KMS-11 (cell line): ENCODE data around the gene KCNA3.

Source experiments
- H2AFZ ChIP-seq: fragments of 200-600 bp; sonication (generic); 2 replicates; pipeline ENCODE4 v1.6.1; 2016; ENCODE audit warnings: antibody characterized with exemption, mixed run types, low read depth
- H3K27ac ChIP-seq: fragments of 200-600 bp; sonication (generic); 2 replicates; pipeline ENCODE4 v1.6.1; 2016; ENCODE audit warnings: mild to moderate bottlenecking, mixed run types
- H3K27me3 ChIP-seq: fragments of 200-600 bp; sonication (generic); 2 replicates; pipeline ENCODE4 v1.6.1; 2017; ENCODE audit warnings: mild to moderate bottlenecking, low read depth, mixed run types, moderate library complexity; ENCODE audit not compliant: insufficient read depth
- H3K36me3 ChIP-seq: fragments of 200-600 bp; sonication (generic); 2 replicates; pipeline ENCODE4 v1.6.1; 2017; ENCODE audit warnings: mild to moderate bottlenecking, mixed run types; ENCODE audit not compliant: insufficient read depth
- H3K4me1 ChIP-seq: fragments of 200-600 bp; sonication (generic); 2 replicates; pipeline ENCODE4 v1.6.1; 2016; ENCODE audit warnings: mild to moderate bottlenecking, low read depth, mixed run types; ENCODE audit not compliant: poor library complexity, severe bottlenecking
- H3K4me2 ChIP-seq: fragments of 200-600 bp; sonication (generic); 2 replicates; pipeline ENCODE4 v1.7.0; 2016; ENCODE audit warnings: mild to moderate bottlenecking, mixed run types
- H3K4me3 ChIP-seq: fragments of 200-600 bp; sonication (generic); IDR thresholded peaks from 2 replicates; pipeline ENCODE4 v1.6.1; 2017; ENCODE audit warnings: low read depth, low read length, mixed read lengths; ENCODE audit not compliant: insufficient read depth
- H3K79me2 ChIP-seq: fragments of 200-600 bp; sonication (generic); 2 replicates; pipeline ENCODE4 v1.6.1; 2016; ENCODE audit warnings: low read depth, mixed run types; ENCODE audit not compliant: insufficient read depth
- H3K9ac ChIP-seq: fragments of 200-600 bp; sonication (generic); 2 replicates; pipeline ENCODE4 v1.6.1; 2016; ENCODE audit warnings: mild to moderate bottlenecking, mixed run types
- H4K20me1 ChIP-seq: fragments of 200-600 bp; sonication (generic); 2 replicates; pipeline ENCODE4 v1.6.1; 2016; ENCODE audit warnings: mild to moderate bottlenecking, mixed run types; ENCODE audit not compliant: insufficient read depth
- TF ChIP-seq, protein P1 (sequence below): fragments of 200-600 bp; sonication (generic); conservative IDR thresholded peaks from 2 replicates; pipeline ENCODE4 v1.6.1; 2017; ENCODE audit warnings: low read depth, mild to moderate bottlenecking, antibody characterized with exemption, low read length, moderate library complexity, mixed read lengths

Gene KCNA3

DNA sequence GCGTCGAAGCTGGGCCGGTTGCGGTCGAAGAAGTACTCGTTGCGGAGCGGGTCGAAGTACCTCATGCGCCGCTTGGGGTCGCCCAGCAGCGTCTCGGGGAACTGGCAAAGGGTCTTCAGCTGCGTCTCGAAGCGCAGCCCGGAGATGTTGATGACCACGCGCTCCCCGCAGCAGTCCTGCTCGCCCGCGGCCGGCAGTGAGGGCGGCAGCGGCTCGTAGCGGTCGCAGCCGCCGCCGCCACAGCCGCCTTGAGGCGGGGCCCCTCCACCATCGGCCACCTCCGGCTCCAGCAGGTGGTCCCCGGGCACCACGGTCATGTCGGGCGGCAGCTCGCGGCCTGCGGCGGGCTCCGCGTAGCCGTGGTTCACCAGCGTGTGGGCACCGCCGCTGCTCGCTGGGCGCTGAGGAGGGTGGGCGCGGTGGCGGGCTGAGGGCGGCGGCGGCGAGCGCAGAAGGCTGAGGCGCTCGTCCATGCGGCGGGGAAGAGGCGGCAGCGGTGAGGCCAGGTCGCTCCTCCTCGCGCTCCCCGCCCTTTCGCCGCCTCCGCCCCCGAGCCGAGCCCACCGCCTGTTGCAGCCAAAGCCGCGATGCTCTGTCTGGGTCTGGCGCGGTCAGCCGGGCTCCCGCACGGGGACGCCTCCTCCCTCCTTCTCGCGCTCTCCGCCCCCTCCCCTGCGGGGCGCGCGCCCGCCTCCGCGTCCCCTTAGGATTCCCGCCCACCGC lies at the start of gene KCNA3:
Gene KCNA3 (minus strand): TSS at position 604 of the 723 bp plus-strand sequence. CDS start 131 bp downstream, at position 473.
- H2AFZ ChIP-seq, result peak within 1 kb of the TSS; percentile 54
- H3K9ac ChIP-seq, result peak within 1 kb of the TSS; percentile 15; the same call in 1 of the 2 replicates
- peaks cover 4% of the 10 kb centered on the region; the same call in 1 of the 2 replicates for H3K27me3 ChIP-seq
- TF ChIP-seq, protein P1, sequence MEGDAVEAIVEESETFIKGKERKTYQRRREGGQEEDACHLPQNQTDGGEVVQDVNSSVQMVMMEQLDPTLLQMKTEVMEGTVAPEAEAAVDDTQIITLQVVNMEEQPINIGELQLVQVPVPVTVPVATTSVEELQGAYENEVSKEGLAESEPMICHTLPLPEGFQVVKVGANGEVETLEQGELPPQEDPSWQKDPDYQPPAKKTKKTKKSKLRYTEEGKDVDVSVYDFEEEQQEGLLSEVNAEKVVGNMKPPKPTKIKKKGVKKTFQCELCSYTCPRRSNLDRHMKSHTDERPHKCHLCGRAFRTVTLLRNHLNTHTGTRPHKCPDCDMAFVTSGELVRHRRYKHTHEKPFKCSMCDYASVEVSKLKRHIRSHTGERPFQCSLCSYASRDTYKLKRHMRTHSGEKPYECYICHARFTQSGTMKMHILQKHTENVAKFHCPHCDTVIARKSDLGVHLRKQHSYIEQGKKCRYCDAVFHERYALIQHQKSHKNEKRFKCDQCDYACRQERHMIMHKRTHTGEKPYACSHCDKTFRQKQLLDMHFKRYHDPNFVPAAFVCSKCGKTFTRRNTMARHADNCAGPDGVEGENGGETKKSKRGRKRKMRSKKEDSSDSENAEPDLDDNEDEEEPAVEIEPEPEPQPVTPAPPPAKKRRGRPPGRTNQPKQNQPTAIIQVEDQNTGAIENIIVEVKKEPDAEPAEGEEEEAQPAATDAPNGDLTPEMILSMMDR, result no peak
- peak within 1 kb of the TSS; percentile 98 for H3K4me2 ChIP-seq
- H3K4me3 ChIP-seq, result peak within 1 kb of the TSS; percentile 32
- peaks cover 25% of the 10 kb centered on the region for H3K79me2 ChIP-seq
- no peak within 1 kb of the TSS for H3K27ac ChIP-seq
- no peaks in the 10 kb centered on the region for H3K36me3 ChIP-seq
- H4K20me1 ChIP-seq, result no peaks in the 10 kb centered on the region
- peaks cover 36% of the 10 kb centered on the region for H3K4me1 ChIP-seq

DNA sequence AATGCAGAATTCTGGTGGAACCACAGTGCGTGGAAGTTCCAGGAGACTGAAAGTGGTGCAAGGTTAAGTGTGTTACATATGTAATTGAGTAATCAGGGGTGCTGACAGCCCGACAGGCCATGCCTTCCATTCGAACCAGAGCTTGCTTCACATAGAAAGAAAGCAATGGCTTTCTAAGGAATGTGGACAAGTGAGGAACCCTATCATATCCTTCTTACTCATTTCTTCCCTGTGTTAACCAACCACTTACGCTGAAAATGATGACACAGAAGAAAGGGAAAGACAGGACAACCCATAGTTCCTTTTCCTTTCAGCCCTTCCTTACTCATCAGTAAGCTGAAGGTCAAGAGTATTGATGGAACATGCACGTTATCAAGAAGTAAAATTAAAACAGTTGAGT lies 48.1 kb upstream of the KCNA3 start:
- H3K27me3 ChIP-seq, result no peaks in the 10 kb centered on the region
- H3K4me3 ChIP-seq, result no peak overlapping the region
- no peak overlapping the region for H2AFZ ChIP-seq
- H3K9ac ChIP-seq, result no peak overlapping the region
- no peak overlapping the region for H3K4me2 ChIP-seq
- TF ChIP-seq, protein P1, result no peak
- H3K36me3 ChIP-seq, result no peaks in the 10 kb centered on the region
- peaks cover 16% of the 10 kb centered on the region for H3K4me1 ChIP-seq
- H4K20me1 ChIP-seq, result no peaks in the 10 kb centered on the region
- H3K27ac ChIP-seq, result no peak overlapping the region
- no peaks in the 10 kb centered on the region for H3K79me2 ChIP-seq

DNA sequence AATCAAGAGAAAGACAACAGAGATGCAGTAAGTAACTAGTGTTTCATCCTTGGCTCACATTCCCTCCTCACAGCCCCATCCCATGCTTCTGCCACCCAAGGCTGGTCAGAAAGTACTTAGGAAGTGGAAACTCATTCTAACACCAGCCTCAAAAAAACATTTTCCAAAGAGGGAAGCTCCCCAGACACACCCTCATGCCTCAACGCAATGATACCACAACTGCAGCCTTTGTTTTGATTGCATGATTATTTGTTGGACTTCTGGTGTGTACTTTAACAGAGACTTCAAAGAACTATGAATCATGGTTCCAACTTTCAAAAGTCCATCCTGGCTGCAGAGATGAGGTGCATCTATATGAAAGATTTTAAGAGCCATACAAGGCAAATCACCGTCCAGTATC lies 45.2 kb upstream of the KCNA3 start:
- TF ChIP-seq, protein P1, result no peak
- Histone ChIP-seq H3K9ac (no peak overlapping the region), H3K4me1 (no peaks in the 10 kb centered on the region), H2AFZ (no peak overlapping the region), H4K20me1 (no peaks in the 10 kb centered on the region), H3K27ac (no peak overlapping the region), H3K4me3 (no peak overlapping the region), H3K4me2 (no peak overlapping the region), H3K36me3 (no peaks in the 10 kb centered on the region), H3K79me2 (no peaks in the 10 kb centered on the region), H3K27me3 (no peaks in the 10 kb centered on the region)

DNA sequence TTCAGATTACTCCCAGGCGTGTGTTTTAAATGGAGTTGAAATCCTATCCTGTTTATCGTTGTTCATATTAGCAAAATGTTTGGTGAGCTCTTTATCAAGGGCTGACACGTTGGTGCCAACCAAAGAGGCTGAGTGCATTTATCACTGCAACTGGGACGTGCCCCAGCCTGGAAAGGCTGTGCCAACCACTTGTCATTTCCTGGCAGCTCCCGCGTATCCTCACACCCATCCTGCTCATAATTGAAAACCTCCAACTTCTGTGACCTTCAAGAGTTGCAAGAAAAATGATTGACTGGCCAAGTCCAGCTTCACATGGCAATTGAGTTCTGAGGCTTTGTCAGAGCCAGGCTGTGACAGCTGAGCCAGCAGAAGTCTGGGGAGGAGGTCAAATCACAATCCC lies 43.7 kb upstream of the KCNA3 start:
- Histone ChIP-seq H3K4me3 (no peak overlapping the region), H3K4me2 (no peak overlapping the region), H3K36me3 (no peaks in the 10 kb centered on the region), H2AFZ (no peak overlapping the region), H3K4me1 (no peaks in the 10 kb centered on the region), H3K27ac (no peak overlapping the region), H3K79me2 (no peaks in the 10 kb centered on the region), H3K9ac (no peak overlapping the region), H4K20me1 (no peaks in the 10 kb centered on the region), H3K27me3 (no peaks in the 10 kb centered on the region)
- TF ChIP-seq, protein P1, result no peak
